GM10248 (cell line): Measurements from ENCODE around the gene LEMD2.

Experiments used
- CTCF ChIA-PET: fragments of 300-600 bp; sonication (Branson Sonifier 250); formaldehyde crosslinking; extraction: SDS; loops from one replicate; lab custom pipeline; 2021; ENCODE audit warnings: antibody characterized with exemption; lab: Yijun Ruan, JAX
- POLR2A ChIA-PET: fragments of 350-650 bp; sonication (Branson Sonifier 250); formaldehyde crosslinking; extraction: SDS; loops from one replicate; lab custom pipeline; 2020; ENCODE audit warnings: antibody characterized with exemption; lab: Yijun Ruan, JAX
- DNase-seq: peaks from one replicate; pipeline ENCODE4 v3.0.0; 2012; ENCODE audit errors: extremely low spot score
- CTCF ChIP-seq: IDR thresholded peaks from 2 replicates; pipeline ENCODE4 v1.5.1; 2012; ENCODE audit warnings: mild to moderate bottlenecking, low read depth; ENCODE audit errors: extremely low read depth, missing control alignments, control extremely low read depth

The LEMD2 gene

DNA sequence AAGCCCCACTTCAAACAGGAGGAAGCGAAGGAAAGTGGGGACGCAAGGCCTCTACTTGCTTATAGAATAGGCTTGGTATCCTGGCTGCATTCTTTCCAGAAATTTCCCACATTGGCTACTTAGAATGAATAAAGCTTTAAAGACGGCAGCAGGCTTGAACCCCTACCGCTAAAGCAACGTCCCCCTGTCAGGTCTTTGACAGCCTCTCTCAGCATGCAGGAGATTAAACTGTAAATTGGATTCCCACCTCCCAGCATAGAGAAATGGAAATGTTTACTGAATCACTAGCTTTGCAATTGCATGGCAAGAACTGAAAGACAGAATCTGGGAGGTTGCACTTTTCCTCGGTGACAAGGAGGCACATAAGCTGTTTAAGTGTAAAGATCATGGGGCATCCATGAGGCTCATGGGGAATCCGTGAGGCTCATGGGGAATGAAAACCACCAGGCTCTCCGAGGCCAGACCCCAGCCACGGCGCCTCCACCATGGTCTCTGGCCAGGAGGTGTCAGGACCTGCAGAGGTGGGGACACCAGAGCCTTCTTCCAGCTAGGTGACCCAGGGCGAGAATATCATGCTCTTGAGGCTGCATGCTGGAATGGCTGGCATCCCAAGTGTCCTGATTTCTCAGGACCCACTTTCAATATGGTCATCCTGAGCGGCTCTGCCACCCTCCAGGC lies 10.3 kb downstream of the LEMD2 start:
- CTCF ChIA-PET: interaction anchor here (1.5 to 5.0 kb wide), 3 partner anchors 11 to 249 kb away, joined by 3 to 44 read pairs (median 5); no protein-coding TSS in a partner anchor

GRCh38 chr6:33777398-33778388 lies 11.2 kb downstream of the LEMD2 start:
- no peak for DNase-seq
- TF ChIP-seq CTCF: no peak
- POLR2A ChIA-PET: no interaction called here
- CTCF ChIA-PET: interaction anchor here (0.7 to 5.0 kb wide), 3 partner anchors 10 to 250 kb away, joined by 3 to 44 read pairs (median 3); no protein-coding TSS in a partner anchor

More for the DNA sequence above, 10.3 kb downstream of the LEMD2 start:
- no peak for TF ChIP-seq CTCF
- POLR2A ChIA-PET: interaction anchor here (0.6 kb wide), 1 partner anchor 8 kb away, joined by 3 read pairs; no protein-coding TSS in a partner anchor
- no peak for DNase-seq

GRCh38 chr6:33776764-33777163 lies 12.2 kb downstream of the LEMD2 start:
- ChIA-PET POLR2A (no interaction called here), CTCF (interaction anchor here (1.0 to 10.1 kb wide), 2 partner anchors 9 to 251 kb away, joined by 4 to 80 read pairs; no protein-coding TSS in a partner anchor)
- no peak for DNase-seq
- TF ChIP-seq CTCF: no peak

DNA sequence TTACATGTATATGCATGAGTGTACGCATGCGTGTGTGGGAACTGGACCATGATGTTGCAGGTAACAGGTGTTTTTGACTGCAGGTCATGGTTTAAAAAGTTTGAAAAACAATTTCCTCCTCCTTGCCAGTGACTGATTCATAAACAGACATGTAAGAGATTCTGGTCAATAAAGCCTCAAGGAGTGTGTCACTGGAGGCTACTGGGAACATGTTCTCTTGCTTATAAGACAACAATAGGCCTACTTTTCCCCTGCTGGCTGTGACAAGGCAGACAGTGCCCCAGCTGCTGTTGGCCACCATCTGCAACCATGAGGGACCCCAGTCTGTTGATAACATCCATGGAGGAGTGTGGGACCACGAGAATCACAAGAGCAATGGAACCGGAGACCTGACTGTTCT lies 12.7 kb downstream of the LEMD2 start:
- no peak for TF ChIP-seq CTCF
- ChIA-PET CTCF (interaction anchor here (1.0 to 10.1 kb wide), 2 partner anchors 8 to 252 kb away, joined by 4 to 80 read pairs; no protein-coding TSS in a partner anchor), POLR2A (no interaction called here)
- no peak for DNase-seq

- ChIA-PET POLR2A (no interaction called here), CTCF (interaction anchor here (1.1 to 10.1 kb wide), 3 partner anchors 8 to 253 kb away, joined by 3 to 80 read pairs (median 78); no protein-coding TSS in a partner anchor)
- no peak for DNase-seq
- no peak for TF ChIP-seq CTCF
Measured at GRCh38 chr6:33774774-33775173, 14.2 kb downstream of the LEMD2 start.

GRCh38 chr6:33772902-33773472 lies 15.9 kb downstream of the LEMD2 start:
- no peak for TF ChIP-seq CTCF
- ChIA-PET CTCF (interaction anchor here (0.7 to 10.1 kb wide), 10 partner anchors 8 to 382 kb away, joined by 3 to 82 read pairs (median 14); partner anchors contain the start of gene LEMD2), POLR2A (no interaction called here)
- no peak for DNase-seq
